Body of pancreas (tissue), 4 donors: ENCODE measurements around the gene THOC2. TPM values are rescaled to one million over a fixed set of nuclear protein-coding genes. Genes with fewer than 3 reads are reported as not detected.
"Not testable (repeated sequence)": the region's sequence is repeated elsewhere in the genome, so short reads cannot be mapped to it uniquely, and the experiment has no call there.

Experiments
- ATAC-seq: fragments of 150-250 bp; one replicate; pipeline ENCODE4 v1.9.1; 2016
- DNase-seq, 4 donors: peaks; one replicate each; pipeline ENCODE4 v3.0.0-alpha.2; 2019
- H3K27ac ChIP-seq, 4 donors: fragments of 200-600 bp; sonication (generic); 1 replicate in 3 of 4; 2 replicates in 1 of 4; pipeline versions ENCODE4 v1.5.1 to v1.6.1; 2016 to 2019; ENCODE audit warnings: mild to moderate bottlenecking in 1 of 4, mixed read lengths in 1 of 4, moderate library complexity in 1 of 4
- H3K27me3 ChIP-seq, 2 donors: fragments of 200-600 bp; sonication (generic); one replicate each; pipeline ENCODE4 v1.6.0; 2016; ENCODE audit warnings: mild to moderate bottlenecking in 1 of 2
- H3K36me3 ChIP-seq, 2 donors: fragments of 200-600 bp; sonication (generic); replicated peaks in 1 of 2; 2 replicates each; pipeline ENCODE4 v1.5.1; 2016; ENCODE audit warnings: low read depth in 2 of 2; ENCODE audit not compliant: insufficient read depth in 1 of 2
- H3K4me1 ChIP-seq: fragments of 200-600 bp; sonication (generic); one replicate; pipeline ENCODE4 v1.6.0; 2016
- H3K4me3 ChIP-seq, 2 donors: fragments of 200-600 bp; sonication (generic); 1 replicate in 1 of 2; 2 replicates in 1 of 2; pipeline ENCODE4 v1.5.1; 2016 to 2019
- H3K9me3 ChIP-seq, 3 donors: fragments of 200-600 bp; sonication (generic); 1 replicate in 2 of 3; 2 replicates in 1 of 3; pipeline ENCODE4 v1.5.1; 2016
- CTCF ChIP-seq, 7 experiments: fragments of 450-650 bp in 4 of 7; fragments of 200-600 bp in 3 of 7; sonication (generic) in 3 of 7; IDR thresholded peaks; one replicate each; pipeline ENCODE4 v1.5.1; 2016 to 2019; ENCODE audit warnings: antibody characterized with exemption in 7 of 7
- POLR2A ChIP-seq, 3 donors: fragments of 450-650 bp; IDR thresholded peaks; one replicate each; pipeline ENCODE4 v1.6.1; 2016; ENCODE audit warnings: antibody characterized with exemption in 3 of 3, mild to moderate bottlenecking in 2 of 3
- WGBS, 2 donors: methylation state at CpG; one replicate each; pipeline ENCODE4 v1.1.5; 2017; 5-methylcytosine and 5-hydroxymethylcytosine counted together
- intact Hi-C: fragments of 100-400 bp; cut with DNase I; formaldehyde crosslinking; loops from one replicate; pipeline ENCODE4 v1.15.1; 2023
- total RNA-seq, 2 donors: library from RNA; depleted of rRNA; stranded (reverse); fragments of >200 nt; gene quantifications; one replicate each; pipeline ENCODE4 v1.1.0, GENCODE V29; 2016

THOC2 gene
- total RNA-seq, 2 donors from 2014 or later: 53.7 to 77.5 TPM

- TF ChIP-seq CTCF (IDR thresholded peaks at IDR 0.05) (no peak), POLR2A (IDR thresholded peaks at IDR 0.05) (no peak)
- no peak for DNase-seq
- Histone ChIP-seq H3K27ac (no peak overlapping the region), H3K4me3 (no peak overlapping the region), H3K27me3 (no peaks in the 10 kb centered on the region), H3K36me3 (no peaks in the 10 kb centered on the region), H3K9me3 (no peaks in the 10 kb centered on the region), H3K4me1 (no peaks in the 10 kb centered on the region)
- intact Hi-C loops: no loop called here
- no peak for ATAC-seq
- WGBS, 2 donors: 93 to 100% methylated on average over 1 of the region's 1 CpG
Measured at GRCh38 chrX:123673813-123674212, 59.0 kb downstream of the THOC2 start.

DNA sequence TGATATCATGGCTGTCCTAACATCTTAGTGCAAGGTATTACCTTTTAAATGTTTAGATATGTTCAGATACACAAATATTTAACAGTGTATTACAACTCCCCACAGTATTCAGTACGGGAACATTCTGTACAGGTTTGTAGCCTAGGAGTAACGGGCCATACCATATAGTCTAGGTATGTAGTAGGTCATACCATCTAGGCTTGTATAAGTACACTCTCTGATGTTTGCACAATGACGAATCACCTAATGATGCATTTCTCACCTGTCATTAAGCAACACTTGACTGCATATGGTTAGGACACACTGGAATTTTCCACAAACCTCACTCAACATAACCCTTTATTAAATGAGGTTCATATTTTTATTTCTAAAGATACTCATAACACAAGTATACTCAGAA lies 67.7 kb downstream of the THOC2 start:
- 86 to 89% methylated on average over 3 of the region's 3 CpGs for WGBS, 2 donors
- intact Hi-C loops: no loop called here
- no peak for ATAC-seq

GRCh38 chrX:123664467-123665167 lies 68.2 kb downstream of the THOC2 start:
- H3K36me3 ChIP-seq, intact Hi-C loops, H3K27me3 ChIP-seq, DNase-seq, H3K9me3 ChIP-seq, H3K27ac ChIP-seq, ATAC-seq, H3K4me1 ChIP-seq, H3K4me3 ChIP-seq: not testable (repeated sequence)
- 94 to 95% methylated on average over 6 of the region's 6 CpGs for WGBS, 2 donors

More for the DNA sequence above, 67.7 kb downstream of the THOC2 start:
- DNase-seq: no peak
- no peak overlapping the region for H3K4me3 ChIP-seq
- no peaks in the 10 kb centered on the region for H3K27me3 ChIP-seq
- H3K36me3 ChIP-seq: no peaks in the 10 kb centered on the region
- no peak overlapping the region for H3K27ac ChIP-seq
- H3K9me3 ChIP-seq: no peaks in the 10 kb centered on the region
- no peaks in the 10 kb centered on the region for H3K4me1 ChIP-seq
- TF ChIP-seq POLR2A (IDR thresholded peaks at IDR 0.05): no peak
- TF ChIP-seq CTCF (IDR thresholded peaks at IDR 0.05): no peak

- intact Hi-C loops, H3K4me3 ChIP-seq, DNase-seq, H3K4me1 ChIP-seq, H3K9me3 ChIP-seq, H3K27ac ChIP-seq, H3K27me3 ChIP-seq, H3K36me3 ChIP-seq, ATAC-seq: not testable (repeated sequence)
- WGBS, 2 donors: 87 to 100% methylated on average over 2 to 3 of the region's 3 CpGs
Measured at GRCh38 chrX:123663720-123664119, 69.1 kb downstream of the THOC2 start.

DNA sequence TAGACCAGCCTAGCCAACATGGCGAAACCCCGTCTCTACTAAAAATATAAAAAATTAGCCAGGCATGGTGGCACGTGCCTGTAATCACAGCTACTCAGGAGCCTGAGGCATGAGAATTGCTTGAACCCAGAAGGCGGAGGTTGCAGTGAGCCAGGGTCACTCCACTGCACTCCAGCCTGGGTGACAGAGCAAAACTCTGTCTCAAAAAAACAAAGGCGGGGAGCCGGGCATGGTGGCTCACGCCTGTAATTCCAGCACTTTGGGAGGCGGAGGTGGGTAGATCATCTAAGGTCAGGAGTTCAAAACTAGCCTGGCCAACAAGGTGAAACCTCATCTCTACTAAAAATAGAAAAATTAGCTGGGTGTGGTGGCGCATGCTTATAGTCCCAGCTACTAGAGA lies 76.3 kb downstream of the THOC2 start:
- H3K27ac ChIP-seq, H3K9me3 ChIP-seq, H3K4me3 ChIP-seq, H3K4me1 ChIP-seq, H3K27me3 ChIP-seq, ATAC-seq, DNase-seq, intact Hi-C loops, H3K36me3 ChIP-seq: not testable (repeated sequence)
- 95 to 98% methylated on average over 7 to 9 of the region's 9 CpGs for WGBS, 2 donors

DNA sequence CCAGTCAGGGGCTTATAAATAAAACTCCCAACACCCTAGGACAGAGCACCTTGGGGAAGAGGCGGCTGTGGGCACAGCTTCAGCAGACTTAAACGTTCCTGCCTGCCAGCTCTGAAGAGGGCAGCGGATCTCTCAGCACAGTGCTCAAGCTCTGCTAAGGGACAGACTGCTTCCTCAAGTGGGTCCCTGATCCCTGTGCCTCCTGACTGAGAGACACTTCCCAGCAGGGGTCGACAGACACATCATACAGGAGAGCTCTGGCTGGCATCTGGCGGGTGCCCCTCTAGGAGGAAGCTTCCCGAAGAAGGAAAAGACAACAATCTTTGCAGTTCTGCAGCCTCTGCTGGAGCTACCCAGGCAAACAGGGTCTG lies 84.1 kb downstream of the THOC2 start:
- H3K4me3 ChIP-seq, DNase-seq, H3K27ac ChIP-seq, H3K36me3 ChIP-seq, intact Hi-C loops, ATAC-seq, H3K9me3 ChIP-seq, H3K4me1 ChIP-seq, H3K27me3 ChIP-seq: not testable (repeated sequence)
- WGBS, 2 donors: 74 to 100% methylated on average over 1 to 5 of the region's 6 CpGs
